CD4-positive, alpha-beta T cell treated with Interleukin-4 for 4 hours (primary cell): ENCODE results near the gene DAP.

Experiments
- DNase-seq: peaks from one replicate; pipeline ENCODE4 v3.0.0-alpha.2; 2020

Gene DAP

DNA sequence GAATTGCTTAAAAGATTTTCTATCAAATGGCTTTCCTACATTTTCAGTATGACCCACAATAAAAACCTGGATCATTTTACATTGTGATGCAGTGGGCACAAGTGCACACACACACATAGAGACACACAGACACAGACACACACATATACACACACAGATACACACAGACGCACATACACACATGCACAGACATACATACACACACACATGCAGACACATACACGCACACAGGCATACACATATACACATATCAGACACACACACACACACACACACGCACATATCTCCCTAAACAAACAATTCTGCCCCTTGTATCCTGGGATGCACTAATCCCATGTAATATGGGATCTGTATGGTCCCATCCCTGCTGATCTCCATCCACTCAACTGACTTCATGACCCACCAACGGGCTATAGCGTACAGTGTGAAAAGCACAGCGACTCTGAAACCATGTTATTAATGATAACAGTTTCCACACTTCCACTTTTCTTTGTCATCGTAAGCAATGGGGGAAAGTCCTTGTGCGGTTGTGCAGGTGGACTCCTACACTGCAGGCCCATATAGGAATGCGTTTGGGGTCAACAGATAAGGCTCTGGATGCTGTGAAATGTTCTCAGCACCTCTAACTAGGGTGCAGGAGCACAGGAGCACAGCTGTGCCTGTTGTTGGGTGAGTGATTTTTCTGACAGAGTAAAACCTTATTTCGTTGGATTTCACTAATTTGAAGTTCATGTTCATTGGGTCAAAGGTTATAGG lies 52.7 kb downstream of the DAP start:
- DNase-seq: no peak

DNA sequence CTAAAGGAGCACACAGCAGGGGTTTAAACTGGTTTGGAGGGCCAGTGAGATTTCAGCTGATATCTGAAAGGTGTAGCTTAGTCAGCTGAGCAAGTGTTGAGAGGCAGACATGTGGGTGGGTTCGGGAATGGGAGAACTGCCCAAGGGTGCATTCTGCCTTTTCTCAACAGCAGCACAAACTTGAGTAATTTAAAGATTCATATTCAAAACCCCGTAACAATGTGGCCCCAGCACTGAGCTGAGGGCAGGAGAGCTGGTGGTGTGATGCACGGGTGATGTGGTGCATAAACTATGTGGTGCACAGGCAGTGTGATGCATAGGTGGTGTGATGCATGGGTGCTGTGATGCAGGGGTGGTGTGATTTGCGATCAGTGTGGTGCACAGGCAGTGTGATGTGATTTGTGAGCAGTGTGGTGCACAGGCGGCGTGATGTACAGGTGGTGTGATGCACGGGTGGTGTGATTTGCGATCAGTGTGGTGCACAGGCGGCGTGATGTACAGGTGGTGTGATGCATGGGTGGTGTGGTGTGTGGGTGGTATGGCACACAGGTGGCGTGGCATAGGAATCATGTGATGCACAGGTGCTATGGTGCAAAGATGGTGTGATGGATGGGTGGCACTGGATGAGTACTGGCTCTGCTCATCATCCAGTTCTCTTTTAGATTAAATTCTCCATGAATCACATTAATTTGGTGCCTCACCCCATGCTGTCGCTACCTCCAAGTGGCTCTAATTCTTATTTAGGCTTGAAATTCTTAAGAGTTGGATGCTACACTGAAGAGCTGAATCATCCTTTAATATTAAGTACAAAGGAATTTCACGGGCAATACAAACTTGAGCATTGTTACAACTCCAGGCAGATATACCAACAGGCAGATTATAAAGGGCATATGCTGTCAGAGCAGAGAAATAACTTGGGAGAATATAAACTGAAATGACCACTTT lies 53.6 kb downstream of the DAP start:
- no peak for DNase-seq

DNA sequence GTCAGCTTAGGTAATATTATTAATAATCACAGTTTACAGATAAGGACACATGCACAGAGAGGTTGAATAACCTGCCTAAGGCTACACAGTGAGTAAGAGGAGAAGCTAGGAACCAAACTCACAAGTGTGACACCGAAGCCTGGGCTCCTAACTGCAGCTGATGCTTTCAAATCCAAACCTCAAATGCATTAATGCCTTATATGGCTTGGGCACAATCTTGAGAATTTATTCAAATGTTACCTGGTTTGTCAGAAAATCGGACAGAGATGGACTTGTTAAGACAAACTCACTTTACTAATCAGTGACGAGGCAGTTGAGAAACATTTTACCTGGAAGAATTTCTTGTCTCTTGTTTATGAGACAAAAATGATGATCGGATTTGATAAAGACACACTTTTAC lies 54.7 kb downstream of the DAP start:
- DNase-seq: no peak

DNA sequence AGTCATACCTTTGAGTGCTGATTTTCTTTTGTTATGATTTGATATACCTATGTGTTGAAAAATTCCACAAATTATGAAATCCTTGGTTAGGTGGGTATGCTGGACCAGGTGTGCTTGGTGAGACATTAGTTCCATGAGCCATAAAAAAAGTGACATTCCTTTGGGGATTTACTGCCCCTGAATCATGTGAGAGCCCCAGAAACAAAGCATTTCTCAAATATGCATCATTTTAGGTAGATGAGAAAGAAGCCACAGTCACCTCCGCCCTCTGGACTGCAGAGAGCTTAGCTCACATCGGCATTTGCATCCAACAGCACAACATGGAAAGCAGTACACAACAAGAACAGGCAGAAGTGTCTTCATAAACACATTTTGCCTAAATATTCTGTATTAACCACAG lies 55.3 kb downstream of the DAP start:
- no peak for DNase-seq

DNA sequence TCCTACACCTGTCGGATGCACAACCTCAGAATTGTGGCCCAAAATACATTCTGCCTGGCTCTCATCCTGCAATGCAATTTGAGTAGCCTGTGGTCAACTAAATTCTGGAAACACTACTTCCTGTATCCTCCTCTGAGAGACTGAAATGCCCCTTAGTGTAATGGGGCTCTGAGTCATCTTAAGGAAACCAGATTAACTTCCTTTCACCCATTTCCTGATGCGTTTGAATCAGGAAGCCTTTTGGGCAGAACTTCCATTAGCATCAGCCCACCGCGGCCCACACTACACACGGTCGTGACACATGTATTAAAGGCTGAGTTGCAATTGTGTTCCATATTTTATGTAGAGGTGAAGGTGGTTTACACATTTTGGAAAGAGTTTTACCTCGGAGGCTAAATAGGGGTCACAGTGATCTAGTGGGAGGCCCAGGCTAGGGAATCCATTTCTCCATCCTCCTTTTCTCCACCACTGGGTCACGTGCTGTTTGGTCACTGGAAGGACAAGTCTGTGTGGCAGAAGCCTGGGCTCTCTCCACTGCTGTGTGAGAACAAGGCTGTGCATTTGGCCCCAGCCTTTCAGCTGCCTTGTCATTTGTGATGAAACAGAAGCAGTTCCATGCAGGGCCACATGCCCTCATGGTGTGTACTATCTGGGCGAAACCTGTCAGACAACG lies 55.9 kb downstream of the DAP start:
- peak; percentile 19 for DNase-seq

DNA sequence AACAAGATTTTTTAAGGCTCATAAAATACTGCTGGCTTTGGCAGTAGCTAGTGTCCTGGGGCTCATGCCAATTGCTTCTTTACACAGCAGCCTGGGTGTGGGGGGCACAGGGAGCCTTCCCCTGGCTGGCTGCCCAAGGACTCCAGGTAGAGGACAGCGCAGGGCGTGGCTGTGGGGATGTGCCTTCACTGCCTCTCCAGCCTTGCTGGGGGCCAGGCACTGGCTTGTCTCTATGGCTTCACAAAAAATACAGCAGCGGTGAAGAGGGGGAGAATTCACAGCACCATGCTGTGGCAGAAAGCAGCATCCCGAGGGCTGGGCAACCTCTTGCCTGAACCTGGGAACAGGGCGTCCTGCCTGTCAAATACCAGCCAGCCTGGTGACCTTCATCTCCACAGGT lies 57.4 kb downstream of the DAP start:
- DNase-seq: no peak

DNA sequence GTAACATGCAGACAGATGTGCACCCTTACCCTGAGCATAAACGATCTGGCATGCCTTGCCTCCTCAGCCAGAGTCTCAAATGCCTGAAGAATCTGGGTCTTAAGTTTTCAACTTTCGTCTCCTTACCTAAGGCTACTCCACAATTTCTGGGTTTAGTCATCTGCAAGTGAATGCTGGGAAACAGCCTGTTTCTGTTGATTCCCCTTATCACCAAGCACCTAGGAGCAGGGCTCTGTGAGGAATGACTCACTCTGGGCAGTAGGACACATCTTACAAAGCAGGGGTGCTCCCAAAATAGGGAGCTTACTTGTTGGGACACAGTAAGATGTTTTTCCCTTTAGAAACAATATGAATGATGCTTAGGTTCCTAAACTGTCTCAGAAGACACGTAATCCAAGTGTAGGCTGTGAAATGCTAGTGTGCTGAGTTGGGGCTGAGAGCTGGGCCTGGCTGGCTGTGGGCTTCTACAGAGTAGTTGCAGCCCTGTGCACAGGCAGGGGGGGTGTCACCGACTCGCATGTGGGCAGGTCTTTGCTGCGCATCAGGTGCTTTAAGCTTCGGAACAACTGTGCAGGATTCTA lies 58.0 kb downstream of the DAP start:
- no peak for DNase-seq

DNA sequence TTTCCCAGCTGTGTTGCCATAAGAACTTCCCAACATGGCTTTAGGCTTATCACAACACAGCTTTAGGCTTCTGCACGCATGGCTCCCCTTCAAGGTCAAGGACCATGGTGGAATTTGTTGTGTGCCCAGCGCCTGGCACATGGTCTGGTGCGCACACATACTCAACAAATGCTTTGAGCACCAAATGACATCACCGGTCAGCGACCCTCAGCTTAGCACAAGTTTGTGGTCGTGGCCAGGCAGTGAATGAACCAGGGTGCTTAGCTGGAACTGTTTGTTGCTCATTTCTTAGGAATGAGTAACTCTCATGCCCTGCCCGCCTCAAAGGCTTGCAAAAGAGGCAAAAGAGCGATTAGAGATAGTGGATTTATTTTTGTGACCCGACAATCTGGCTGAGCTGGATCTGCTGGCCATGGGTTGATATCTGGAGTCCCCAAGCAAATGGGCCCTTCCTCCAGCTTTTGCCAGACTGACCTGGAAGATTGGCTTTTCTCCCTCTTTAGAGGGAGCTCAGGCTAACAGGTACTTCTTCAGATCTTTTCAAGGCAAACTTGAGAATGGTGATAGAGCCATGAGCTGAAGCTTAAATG lies 58.9 kb downstream of the DAP start:
- no peak for DNase-seq

DNA sequence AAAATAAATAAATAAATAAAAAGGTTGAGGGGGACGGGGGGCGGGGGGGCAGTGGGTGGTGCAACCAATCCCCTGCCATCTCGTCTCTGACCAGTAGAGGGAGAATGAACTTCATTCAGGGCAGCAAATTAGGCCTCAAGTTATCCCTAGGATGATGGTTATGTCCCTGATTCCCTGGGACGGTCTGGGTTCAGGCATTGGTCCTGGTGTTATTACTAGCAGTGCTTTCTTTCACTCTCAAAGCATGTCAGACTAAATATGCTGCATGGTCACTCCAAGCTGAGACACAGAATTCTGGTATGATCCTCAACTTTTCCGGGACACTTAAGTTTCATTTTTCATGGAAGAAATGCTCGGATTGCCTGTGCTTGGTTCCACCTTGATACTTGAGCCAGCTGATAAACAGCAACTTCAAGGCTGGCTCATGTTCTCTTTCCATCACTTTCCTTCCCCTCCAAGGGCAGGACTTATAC lies 59.4 kb downstream of the DAP start:
- DNase-seq: peak; percentile 18

DNA sequence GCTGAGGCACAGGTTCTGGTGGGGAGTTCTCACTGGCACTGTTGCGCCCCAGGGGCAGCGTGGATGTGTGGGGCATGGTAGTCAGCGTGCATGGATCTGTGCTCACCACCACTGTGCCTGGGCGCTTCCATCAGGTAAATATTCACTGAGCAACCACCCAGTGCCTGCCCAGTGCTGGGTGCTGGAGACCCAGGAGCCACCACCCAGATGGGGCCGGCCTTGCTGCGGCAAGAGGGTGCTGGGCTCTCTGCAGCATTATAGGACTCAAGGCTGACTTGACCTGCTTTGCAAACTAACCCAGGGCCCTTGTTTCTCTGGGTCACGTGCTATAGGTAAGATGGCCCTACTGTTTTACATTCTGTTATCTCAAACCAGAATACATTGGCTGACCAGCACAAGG lies 60.5 kb downstream of the DAP start:
- DNase-seq: no peak

DNA sequence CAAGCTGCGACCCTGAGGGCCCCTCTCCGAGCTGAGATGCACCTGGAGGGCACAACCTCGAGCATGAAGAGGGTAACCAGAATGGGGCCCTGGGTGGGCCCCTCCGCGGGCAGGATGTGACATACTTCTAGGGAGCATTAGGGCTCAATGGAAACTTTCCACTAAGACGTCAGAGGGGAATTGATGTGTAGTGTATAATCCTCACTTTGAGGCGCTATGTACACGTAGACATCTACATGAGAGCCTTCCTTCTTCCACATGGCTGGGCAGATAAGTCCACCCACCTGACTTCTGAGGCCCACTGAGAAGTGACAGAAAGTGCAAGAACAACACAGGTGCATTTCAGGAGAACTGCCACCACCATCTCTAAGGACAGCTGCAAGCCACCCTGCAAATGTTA lies 61.0 kb downstream of the DAP start:
- no peak for DNase-seq

DNA sequence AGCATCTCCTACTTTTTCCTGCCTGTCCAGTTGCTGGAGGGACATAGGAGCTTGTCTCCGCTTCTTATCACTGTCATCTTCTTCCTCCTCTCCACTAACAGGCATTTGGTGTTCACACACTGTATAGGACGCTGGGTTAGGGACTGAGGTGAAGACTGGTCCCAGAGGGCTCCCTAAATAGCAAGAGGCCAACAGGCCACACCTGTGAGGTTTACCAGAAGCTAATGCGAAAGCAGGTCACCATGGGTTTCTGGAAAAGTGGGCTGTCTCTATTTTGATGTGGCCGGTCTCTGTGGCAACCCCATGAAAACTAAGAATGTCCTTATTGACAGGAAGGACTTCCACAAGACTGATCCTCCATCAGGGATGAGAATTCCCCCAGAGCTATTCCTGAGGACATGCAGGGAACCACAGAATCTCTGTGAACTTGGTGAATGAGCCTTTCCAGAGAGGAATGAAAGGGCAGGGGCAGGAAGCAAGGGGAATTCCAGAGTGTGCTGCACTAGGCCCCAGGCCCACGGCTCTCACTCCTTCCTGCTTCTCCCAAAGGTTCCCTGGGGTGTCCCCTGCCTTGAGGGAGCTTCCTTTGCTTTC lies 61.7 kb downstream of the DAP start:
- DNase-seq: no peak

DNA sequence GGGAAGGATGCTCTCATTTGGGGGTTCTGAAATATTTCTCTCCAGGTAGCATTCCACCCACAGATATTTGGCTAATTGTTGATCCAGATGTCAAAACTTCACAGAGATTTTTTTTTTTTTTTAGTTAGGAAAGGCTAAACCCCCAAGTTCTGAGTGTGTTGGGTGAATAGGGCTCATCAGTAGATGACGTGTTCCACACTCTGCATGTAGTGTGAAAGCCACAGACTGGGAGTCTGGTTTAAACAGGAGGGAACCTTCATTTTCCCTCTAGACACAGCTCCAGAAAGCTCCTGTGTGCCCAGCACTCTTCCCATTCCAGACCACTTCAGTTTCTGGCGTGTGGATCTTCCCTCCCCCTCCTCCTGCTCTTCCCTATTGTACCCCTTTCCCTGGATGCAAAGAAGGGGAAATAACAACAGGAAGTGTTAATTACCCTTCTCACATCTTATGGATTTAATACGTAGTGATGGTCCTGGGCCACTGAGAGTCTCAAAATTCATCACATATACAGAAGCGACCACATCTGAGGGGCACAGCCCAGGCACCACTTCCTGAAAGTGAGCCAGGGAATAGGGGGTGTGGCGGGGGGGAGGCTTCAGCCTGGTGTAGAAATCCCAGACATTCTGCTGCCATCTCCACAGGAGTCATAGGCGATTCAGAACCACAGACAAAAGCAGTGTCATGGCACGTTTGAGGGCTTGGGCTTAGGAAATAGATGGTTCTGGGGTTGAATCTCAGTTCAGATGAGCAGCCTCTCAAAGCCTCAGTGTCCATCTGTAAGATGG lies 65.1 kb downstream of the DAP start:
- no peak for DNase-seq

DNA sequence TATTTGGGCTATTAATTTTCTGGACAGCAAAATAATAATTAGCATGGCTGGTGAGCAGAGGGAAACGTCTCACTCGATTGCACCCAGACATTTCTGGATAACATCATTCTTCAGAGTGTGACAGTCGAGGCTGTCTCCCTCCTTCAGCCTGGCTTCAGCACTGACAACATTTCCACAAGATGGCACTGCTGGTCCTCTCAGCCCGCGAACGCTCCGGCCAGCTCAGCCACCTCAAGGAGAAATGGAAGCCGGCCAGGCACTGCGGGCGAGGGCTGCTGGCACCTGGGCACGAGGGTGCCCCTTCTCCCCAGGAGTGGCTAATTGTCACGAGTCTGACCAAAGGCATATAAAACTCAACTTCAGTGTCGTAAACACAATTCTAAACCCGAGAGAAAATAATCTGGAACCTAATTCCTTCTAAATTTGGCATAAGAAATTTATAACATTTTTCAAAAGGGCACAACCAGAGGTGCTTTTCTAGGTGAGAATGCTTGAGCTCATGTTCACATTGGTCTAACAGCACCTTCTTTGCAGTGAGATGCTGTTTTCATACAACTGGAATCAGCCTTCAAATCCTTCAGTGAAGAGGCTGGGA lies 65.9 kb downstream of the DAP start:
- DNase-seq: no peak

DNA sequence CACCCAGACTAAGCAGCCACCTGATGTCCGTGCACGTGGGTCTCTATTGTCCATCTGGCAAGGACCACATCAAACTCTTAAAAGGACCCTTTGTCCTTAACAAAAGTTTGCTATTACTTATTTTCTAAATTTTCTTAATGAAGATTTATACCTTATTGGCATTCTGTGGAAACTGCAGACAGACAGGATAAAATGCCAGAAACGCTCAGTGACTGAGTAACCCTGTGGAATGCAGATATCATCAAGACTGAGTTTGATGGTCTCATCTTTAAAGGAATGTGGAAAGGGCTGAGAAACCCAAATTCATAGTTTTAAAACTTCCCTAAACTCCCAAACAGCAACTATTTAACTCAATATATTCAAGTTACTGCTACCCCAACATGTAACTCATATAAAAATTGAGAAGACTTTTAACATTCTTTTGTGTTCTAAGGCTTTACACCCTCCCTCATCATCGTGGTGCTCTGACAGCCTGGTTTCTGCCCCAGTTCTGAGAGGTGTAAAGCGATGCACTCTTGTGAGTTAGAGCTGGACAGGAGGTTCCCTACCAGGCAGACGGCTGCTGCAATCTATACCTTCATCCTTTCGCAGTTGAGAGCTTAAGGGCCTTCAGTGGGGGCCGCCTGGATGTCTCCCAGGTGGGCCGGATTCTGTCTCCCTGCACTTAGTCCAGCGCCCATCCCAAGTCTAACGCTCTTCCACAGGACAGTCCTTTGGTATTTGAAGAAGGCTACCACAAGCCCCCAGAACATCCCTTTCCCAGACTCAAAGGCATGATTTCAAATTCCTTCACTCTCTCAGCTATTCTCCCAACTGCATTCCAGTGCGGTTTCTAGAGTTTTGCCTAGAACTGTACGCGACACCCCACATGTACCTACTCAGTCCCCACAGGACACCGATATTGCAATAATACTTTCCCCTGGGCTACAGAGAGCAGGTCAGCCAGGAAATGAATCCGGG lies 68.9 kb downstream of the DAP start:
- DNase-seq: no peak

DNA sequence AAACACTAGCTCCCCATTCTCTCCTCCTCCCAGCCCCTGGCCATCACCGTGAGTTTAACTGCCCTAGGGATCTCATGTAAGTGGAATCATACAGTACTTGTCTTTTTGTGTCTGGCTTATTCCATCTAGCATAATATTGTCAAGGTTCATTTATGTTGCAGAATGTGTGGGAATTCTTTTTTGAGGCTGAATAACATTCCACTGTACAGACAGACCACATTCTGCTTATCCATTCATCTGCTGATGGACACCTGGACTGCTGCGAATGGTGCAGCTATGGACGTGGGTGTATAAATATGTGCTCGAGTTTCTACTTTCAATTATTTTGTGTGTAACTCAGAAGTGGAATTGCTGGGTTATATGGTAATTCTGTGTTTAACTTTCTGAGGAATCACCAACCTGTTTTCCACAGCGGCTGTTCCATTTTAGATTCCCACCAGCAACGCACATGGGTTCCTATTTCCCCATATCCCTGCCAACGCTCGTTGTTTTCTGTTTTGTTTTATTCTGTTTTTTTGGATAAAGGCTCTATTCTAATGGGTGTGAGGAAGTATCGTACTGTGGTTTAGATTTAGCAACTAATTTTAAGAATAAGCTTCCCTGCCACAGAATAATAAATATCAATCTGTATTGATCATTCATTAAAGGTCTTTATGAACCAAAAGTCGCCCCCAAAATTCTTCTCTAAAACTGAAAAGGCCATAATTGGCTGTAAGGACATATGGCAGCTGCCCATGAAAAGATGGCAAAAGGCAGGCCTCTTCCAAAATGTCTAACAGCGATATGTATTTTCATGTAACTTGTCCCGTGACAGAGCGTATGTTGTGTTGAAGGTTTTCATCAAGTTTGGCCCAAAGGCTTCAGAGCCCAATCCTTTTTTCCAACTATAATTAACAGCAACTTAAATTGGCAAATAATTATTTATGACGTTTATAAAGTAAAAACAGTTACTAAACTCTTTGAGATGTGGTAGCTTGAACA lies 70.3 kb downstream of the DAP start:
- no peak for DNase-seq

DNA sequence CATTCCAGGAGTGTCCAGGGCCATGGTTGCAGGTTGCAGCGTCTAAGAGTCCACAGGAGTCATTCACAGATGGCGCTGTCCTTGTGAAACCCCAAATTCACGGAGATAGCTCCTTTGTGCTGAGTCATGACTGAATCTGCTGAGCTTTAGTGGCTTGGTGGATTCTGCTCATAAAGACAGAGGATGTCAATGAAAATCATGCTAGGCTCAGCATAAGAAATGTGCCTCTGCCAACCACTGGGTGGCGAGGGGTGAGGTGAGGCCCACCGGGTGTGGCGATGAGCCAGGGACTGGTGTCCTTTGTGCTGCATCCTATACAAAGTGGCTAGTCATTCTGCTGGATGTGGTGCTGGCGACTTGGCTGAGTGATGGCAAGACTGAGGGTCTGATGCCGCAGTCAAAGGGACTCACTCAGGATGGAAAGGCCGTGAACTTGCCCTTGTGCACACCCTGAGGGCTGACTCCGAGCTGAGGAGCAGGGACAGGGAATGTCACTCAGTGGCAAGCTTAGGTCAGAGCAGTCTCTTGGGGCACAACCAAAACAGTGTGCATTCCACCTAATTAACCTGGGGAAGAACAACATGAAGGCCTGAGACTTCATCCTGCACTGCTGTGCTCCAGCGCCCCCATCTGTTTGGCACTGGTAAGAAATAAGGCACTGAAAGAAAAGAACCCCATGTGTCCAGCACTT lies 71.5 kb downstream of the DAP start:
- DNase-seq: no peak

DNA sequence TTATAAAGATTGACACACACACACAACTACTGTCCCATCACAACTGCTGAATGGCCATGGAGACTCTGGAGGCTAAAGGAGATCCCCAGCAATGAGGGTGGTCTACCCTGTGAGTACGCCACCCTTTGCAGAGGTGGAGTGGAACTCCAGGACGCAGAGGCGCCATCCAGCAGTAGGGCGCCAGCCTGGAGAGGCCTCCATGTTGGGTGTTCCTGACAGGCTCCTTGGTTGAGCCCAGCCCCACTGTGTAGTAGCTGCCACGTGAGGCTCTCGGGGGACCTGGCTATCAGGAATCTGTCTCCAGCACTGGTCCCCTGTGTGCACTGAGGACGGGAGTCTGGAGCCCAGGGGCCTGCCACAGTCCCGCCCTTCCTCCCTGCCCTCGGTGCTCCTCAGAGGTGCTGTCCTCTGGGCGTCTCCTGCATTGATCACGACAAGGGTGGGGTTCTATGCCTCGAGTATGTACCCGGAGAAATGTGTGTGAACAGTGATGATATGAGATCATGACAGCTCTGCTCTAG lies 72.3 kb downstream of the DAP start:
- DNase-seq: no peak
